GM23338 (cell line): ENCODE data around the gene MYRFL. TPM values are rescaled to one million over a fixed set of nuclear protein-coding genes. Genes with fewer than 3 reads are reported as not detected.

Source experiments
- ATAC-seq: fragments of 200-7000 bp; cut with Tn5 transposase; 3 replicates; pipeline ENCODE4 v1.9.1; 2020
- DNase-seq: peaks from one replicate; pipeline ENCODE4 v3.0.0-alpha.2; 2015; ENCODE audit warnings: low spot score
- H2AFZ ChIP-seq: fragments of 200-600 bp; sonication (generic); 2 replicates; pipeline ENCODE4 v1.8.0; 2016; ENCODE audit warnings: antibody characterized with exemption, mild to moderate bottlenecking, moderate library complexity
- H3F3A ChIP-seq: fragments of 200-600 bp; sonication (generic); replicated peaks from 2 replicates; pipeline ENCODE4 v1.8.0; 2017; ENCODE audit warnings: antibody characterized with exemption, mixed run types, low read depth
- H3K27ac ChIP-seq: fragments of 200-600 bp; sonication (generic); 2 replicates; pipeline ENCODE4 v1.6.1; 2016; ENCODE audit warnings: low read depth
- H3K27me3 ChIP-seq: fragments of 200-600 bp; sonication (generic); 2 replicates; pipeline ENCODE4 v1.8.0; 2016; ENCODE audit warnings: mild to moderate bottlenecking, mixed run types, moderate library complexity; ENCODE audit not compliant: insufficient read depth
- H3K36me3 ChIP-seq: fragments of 200-600 bp; sonication (generic); 2 replicates; pipeline ENCODE4 v1.8.0; 2016; ENCODE audit warnings: mild to moderate bottlenecking; ENCODE audit not compliant: insufficient read depth
- H3K4me1 ChIP-seq: fragments of 200-600 bp; sonication (generic); 2 replicates; pipeline ENCODE4 v1.8.0; 2016; ENCODE audit warnings: mild to moderate bottlenecking, moderate library complexity; ENCODE audit not compliant: insufficient read depth
- H3K4me2 ChIP-seq: fragments of 200-600 bp; sonication (generic); 2 replicates; pipeline ENCODE4 v1.7.1; 2017; ENCODE audit warnings: mixed run types
- H3K4me3 ChIP-seq: fragments of 200-600 bp; sonication (generic); 2 replicates; pipeline ENCODE4 v1.6.1; 2016; ENCODE audit warnings: mixed run types
- H3K79me2 ChIP-seq: fragments of 200-600 bp; sonication (generic); replicated peaks from 2 replicates; pipeline ENCODE4 v1.8.0; 2017; ENCODE audit warnings: mild to moderate bottlenecking; ENCODE audit not compliant: insufficient read depth
- H3K9me2 ChIP-seq: fragments of 200-600 bp; sonication (generic); 2 replicates; pipeline ENCODE4 v1.8.0; 2017; ENCODE audit not compliant: insufficient read depth
- H4K20me1 ChIP-seq: fragments of 200-600 bp; sonication (generic); replicated peaks from 2 replicates; pipeline ENCODE4 v1.8.0; 2017; ENCODE audit warnings: mild to moderate bottlenecking; ENCODE audit not compliant: insufficient read depth
- H3K27ac Mint-ChIP-seq: 2 replicates; pipeline ENCODE4 v1.8.0; 2020; ENCODE audit warnings: inconsistent platforms, mild to moderate bottlenecking, moderate library complexity, mixed read lengths
- H3K27me3 Mint-ChIP-seq: 3 replicates; pipeline ENCODE4 v1.8.0; 2022; ENCODE audit warnings: low read depth, mild to moderate bottlenecking, moderate library complexity, mixed read lengths, inconsistent platforms; ENCODE audit not compliant: insufficient read depth, poor library complexity
- H3K36me3 Mint-ChIP-seq: 3 replicates; pipeline ENCODE4 v1.8.0; 2021; ENCODE audit warnings: low read depth, mild to moderate bottlenecking, inconsistent platforms, moderate library complexity, mixed read lengths
- H3K4me1 Mint-ChIP-seq: 3 replicates; pipeline ENCODE4 v1.8.0; 2020; ENCODE audit warnings: mild to moderate bottlenecking, inconsistent platforms, mixed read lengths
- H3K4me3 Mint-ChIP-seq: 3 replicates; pipeline ENCODE4 v1.8.0; 2021; ENCODE audit warnings: moderate library complexity, mild to moderate bottlenecking, inconsistent platforms, mixed read lengths
- H3K9me3 Mint-ChIP-seq: 3 replicates; pipeline ENCODE4 v1.8.0; 2020; ENCODE audit warnings: moderate library complexity, mild to moderate bottlenecking, inconsistent platforms, mixed read lengths
- CREB1 ChIP-seq: fragments of 250-450 bp; sonication (Bioruptor Pico); IDR thresholded peaks from 2 replicates; pipeline ENCODE4 v1.5.0; 2020; ENCODE audit warnings: low read depth, mild to moderate bottlenecking, moderate library complexity
- CTCF ChIP-seq, 2 experiments: fragments of 200-600 bp in 1 of 2; sonication (generic) in 1 of 2; conservative IDR thresholded peaks; 2 replicates each; pipeline versions ENCODE4 v1.5.1 to v1.6.1; 2016 to 2017; ENCODE audit warnings: antibody characterized with exemption in 2 of 2, low read depth in 2 of 2, mild to moderate bottlenecking in 2 of 2, moderate library complexity in 1 of 2
- ETS1 ChIP-seq: IDR thresholded peaks from 2 replicates; pipeline ENCODE4 v1.6.1; 2016; ENCODE audit warnings: antibody characterized with exemption
- EZH2phosphoT487 ChIP-seq: fragments of 200-600 bp; sonication (generic); IDR thresholded peaks from one replicate; pipeline ENCODE4 v1.8.1; 2018; ENCODE audit warnings: antibody characterized with exemption; ENCODE audit not compliant: unreplicated experiment
- ZNF114 ChIP-seq: fragments of 250-450 bp; sonication (Bioruptor Pico); IDR thresholded peaks from 2 replicates; pipeline ENCODE4 v1.5.0; 2020; ENCODE audit warnings: mild to moderate bottlenecking, moderate library complexity
- ZNF462 ChIP-seq: fragments of 250-450 bp; sonication (Bioruptor Pico); IDR thresholded peaks from 2 replicates; pipeline ENCODE4 v1.5.0; 2020; ENCODE audit warnings: mild to moderate bottlenecking, moderate library complexity
- polyA plus RNA-seq: library from polyadenylated mRNA; unstranded; fragments of >200 nt; fragmentation: Nextera tagmentation; extraction: Ambion mirVana; gene quantifications from 2 replicates; pipeline ENCODE4 v1.2.1, GENCODE V29; 2016
- total RNA-seq: library from RNA; depleted of rRNA; stranded (reverse); fragments of >200 nt; shearing (Covaris generic); gene quantifications from 2 replicates; pipeline ENCODE4 v1.2.3, GENCODE V29; 2014

The MYRFL gene
- total and polyA plus RNA-seq, 2 experiments from 2014 or later: 2.3 to 2.8 TPM

DNA sequence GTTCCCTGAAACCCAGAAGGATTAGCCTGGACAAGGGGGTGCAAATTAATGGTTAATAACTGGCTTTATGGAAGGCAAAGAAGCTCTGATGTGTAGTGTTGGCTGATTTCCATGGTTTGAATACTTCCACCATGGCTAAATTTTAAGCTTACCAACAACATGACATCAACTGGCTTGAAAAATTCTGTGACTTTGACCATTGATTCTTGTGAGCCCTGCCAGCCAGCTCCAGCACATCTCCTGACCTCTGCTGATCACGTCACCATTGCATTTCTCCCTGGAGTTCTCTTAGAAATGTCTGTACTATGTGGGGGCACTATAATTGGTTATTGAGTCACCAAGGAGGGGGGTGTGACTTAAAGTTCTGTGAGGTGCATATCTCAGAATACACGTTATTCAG, 171.2 kb downstream of the MYRFL start (continued):
- no peak for TF ChIP-seq ZNF462
- no peak for TF ChIP-seq CTCF (conservative IDR thresholded peaks at IDR 0.05; ENCODE audit: low read depth in 2 of 2)
- no peak for TF ChIP-seq CREB1 (CRISPR knock-in tag)

- Histone ChIP-seq H3K27me3 (no peaks in the 10 kb centered on the region), H3K36me3 (no peaks in the 10 kb centered on the region), H3K4me2 (no peak overlapping the region), H4K20me1 (no peaks in the 10 kb centered on the region), H3K79me2 (no peaks in the 10 kb centered on the region), H3K4me1 (no peaks in the 10 kb centered on the region; the same call in 1 of the 2 replicates), H2AFZ (peak overlapping the region; percentile 60; the same call in 1 of the 2 replicates), H3K4me3 (no peak overlapping the region), H3F3A (no peaks in the 10 kb centered on the region), H3K9me2 (peaks cover 4% of the 10 kb centered on the region; the same call in 1 of the 2 replicates), H3K27ac (no peak overlapping the region)
- Mint-ChIP-seq H3K27me3 (peaks cover 2% of the 10 kb centered on the region), H3K4me1 (no peaks in the 10 kb centered on the region), H3K36me3 (no peaks in the 10 kb centered on the region), H3K4me3 (no peak overlapping the region), H3K9me3 (no peaks in the 10 kb centered on the region; the same call in 2 of the 3 replicates), H3K27ac (no peak overlapping the region)
- ATAC-seq: no peak
- TF ChIP-seq ZNF462 (no peak), ZNF114 (no peak), EZH2phosphoT487 (no peak), ETS1 (no peak)
- DNase-seq: no peak
These were observed 171.7 kb downstream of the MYRFL start for GRCh38 chr12:69996722-69997121.
